ENCODE measurements around the gene CRYM. TPM values are rescaled to one million over a fixed set of nuclear protein-coding genes. Genes with fewer than 3 reads are reported as not detected.

Gene CRYM
- total and polyA plus RNA-seq, 10 of the 15 experiments (the other 5 are each of a cell fraction or from before 2014, with no cell fraction given) = 0.30 to 6.1 (median 3.9) TPM

DNA sequence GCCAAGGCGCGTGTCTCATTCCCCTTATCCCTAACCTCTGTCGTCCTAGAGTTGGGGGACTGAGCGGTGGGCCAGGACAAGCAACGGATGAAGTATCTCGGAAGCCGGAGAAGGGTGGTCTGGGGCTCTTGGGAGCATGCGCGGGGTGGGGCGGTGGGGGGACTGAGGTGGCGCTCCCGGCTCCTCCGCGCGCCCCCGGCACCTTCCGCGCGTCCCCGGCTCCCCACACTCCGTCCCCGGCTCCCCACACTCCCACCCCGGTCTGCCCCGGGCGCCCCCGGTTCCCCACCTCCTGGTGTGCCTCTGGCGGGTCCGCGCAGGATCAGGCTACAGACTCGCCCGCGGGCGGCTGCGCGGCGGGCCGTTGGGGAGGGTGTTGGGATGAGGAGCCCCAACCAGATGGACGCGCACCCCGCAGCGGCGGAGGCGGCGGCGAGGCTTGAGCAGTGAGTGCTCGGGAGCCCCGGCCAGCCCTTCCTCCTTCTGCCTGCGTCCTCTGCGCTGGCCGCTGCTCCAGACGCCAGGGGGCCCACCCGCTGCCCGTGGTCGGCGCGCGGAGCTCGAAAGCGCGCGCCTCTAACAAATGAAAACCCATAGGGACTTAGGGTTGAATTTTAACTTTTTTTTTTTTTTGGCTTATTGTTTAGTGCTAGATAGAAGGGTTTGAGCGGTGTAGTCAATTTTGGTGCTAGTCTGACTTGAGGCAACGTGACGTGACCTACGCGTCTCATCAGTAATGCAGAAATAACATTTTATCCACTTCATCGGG, 5.6 kb upstream of the CRYM start:
- 0 out of 2 replicates have a peak overlapping the region, but pooled peaks have one; percentile 13 for H3K4me2 ChIP-seq (ENCODE audit: control insufficient read depth, insufficient read depth)
- no peaks in the 10 kb centered on the region; the same call in 1 of the 3 replicates for H3K9me3 ChIP-seq (replicated peaks; ENCODE audit: control insufficient read depth, insufficient read depth, low read length)
- no peaks in the 10 kb centered on the region for H3K79me2 ChIP-seq (ENCODE audit: control insufficient read depth, insufficient read depth, low read length)
- no peaks in the 10 kb centered on the region for H4K20me1 ChIP-seq (ENCODE audit: control insufficient read depth, insufficient read depth)
- 17% methylated on average over 44 of the region's 67 CpGs for WGBS (ENCODE audit: insufficient coverage, insufficient replicate concordance, low lambda C conversion rate, missing lambda C conversion rate)
- H3K36me3 ChIP-seq (ENCODE audit: control insufficient read depth in 2 of 2, insufficient read depth in 2 of 2, low read length in 1 of 2) = no peaks in the 10 kb centered on the region
- no peaks in the 10 kb centered on the region for H3K27me3 ChIP-seq (replicated peaks in 1 of 2; ENCODE audit: control insufficient read depth in 2 of 2, insufficient read depth in 2 of 2, low read length in 1 of 2)
- no peak for DNase-seq (ENCODE audit: low read depth, low spot score)
- no peak overlapping the region for H3K4me3 ChIP-seq
- H3K9ac ChIP-seq (ENCODE audit: control insufficient read depth, insufficient read depth, low read length) = no peak overlapping the region
- SMC1A ChIA-PET (ENCODE audit: uncharacterized antibody, unreplicated experiment) = no interaction called here
- H3K4me1 ChIP-seq (ENCODE audit: control insufficient read depth, insufficient read depth, low read length) = no peaks in the 10 kb centered on the region
- TF ChIP-seq CTCF (IDR thresholded peaks at IDR 0.05 in 2 of 3, conservative IDR thresholded peaks at IDR 0.05 in 1 of 3; ENCODE audit: control insufficient read depth in 2 of 3, extremely low read depth in 1 of 3, insufficient read depth in 1 of 3, low read depth in 3 of 3, low read length in 3 of 3) (0 out of 6 replicates have a peak, but pooled peaks of 1 of the 3 experiments have one; percentile 4), EZH2 (IDR thresholded peaks at IDR 0.05; ENCODE audit: borderline replicate concordance, control insufficient read depth, low read depth, low read length) (0 out of 2 replicates have a peak, but pooled peaks have one; percentile 72), MLLT1 (IDR thresholded peaks at IDR 0.05) (no peak), HDAC6 (IDR thresholded peaks at IDR 0.05; ENCODE audit: unreplicated experiment) (peak; percentile 61)
- POLR2A ChIA-PET = no interaction called here
- in situ Hi-C loops (cut with MboI) (no loop called here), intact Hi-C loops (cut with micrococcal nuclease; ENCODE audit: unreplicated experiment) (no loop called here)
- no peak for ATAC-seq
- CTCF ChIA-PET = no interaction called here
- no peak overlapping the region for H3K27ac ChIP-seq (ENCODE audit: control insufficient read depth, insufficient read depth)
- RAD21 ChIA-PET (ENCODE audit: unreplicated experiment) = no interaction called here
- no peak for FAIRE-seq
- no peak overlapping the region for H2AFZ ChIP-seq (ENCODE audit: control insufficient read depth, low read depth, low read length)
- no TSS peak for BruUV-seq (replicated peaks)
